H7 (cell line): ENCODE data around the gene FOXL2. TPM values are rescaled to one million over a fixed set of nuclear protein-coding genes. Genes with fewer than 3 reads are reported as not detected.

Source experiments
- DNase-seq: peaks from one replicate; pipeline ENCODE4 v3.0.0; 2012
- H3K27me3 ChIP-seq: 2 replicates; pipeline ENCODE4 v1.6.0; 2011; ENCODE audit warnings: mild to moderate bottlenecking, low read length; ENCODE audit not compliant: control insufficient read depth, insufficient read depth
- H3K36me3 ChIP-seq: replicated peaks from 2 replicates; pipeline ENCODE4 v1.5.1; 2011; ENCODE audit warnings: low read length; ENCODE audit not compliant: control insufficient read depth, insufficient read depth
- H3K4me3 ChIP-seq: 2 replicates; pipeline ENCODE4 v1.5.1; 2011; ENCODE audit warnings: low read depth, mild to moderate bottlenecking, control low read depth, low read length, moderate library complexity; ENCODE audit not compliant: insufficient read depth
- total RNA-seq: library from RNA; depleted of rRNA; stranded (reverse); fragments of >200 nt; shearing (Covaris generic); gene quantifications from 2 replicates; pipeline ENCODE4 v1.2.3, GENCODE V29; 2014

Gene FOXL2
- total RNA-seq, 1 experiment from 2014 or later: 1.6 TPM

DNA sequence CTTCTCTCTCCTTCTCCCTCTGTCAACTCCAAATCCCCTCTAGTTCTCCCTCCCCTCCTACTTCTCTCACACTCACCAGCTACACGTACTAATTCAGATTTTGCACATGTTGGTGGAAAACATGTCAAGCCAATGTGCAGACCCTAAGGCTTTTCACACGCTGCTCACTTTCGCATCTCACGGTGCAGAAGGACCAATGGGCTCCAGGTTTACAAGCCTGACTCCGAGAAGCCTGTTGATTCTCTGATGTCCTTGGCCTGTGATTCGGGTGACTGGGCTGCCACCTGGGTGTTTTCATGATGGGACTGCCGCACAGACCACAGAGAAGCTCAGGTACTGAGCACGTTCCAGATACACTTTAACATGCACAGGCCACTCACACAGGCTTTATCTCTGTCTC lies 3.8 kb upstream of the FOXL2 start:
- no peak for DNase-seq
- H3K36me3 ChIP-seq: no peaks in the 10 kb centered on the region
- peaks cover 68% of the 10 kb centered on the region for H3K27me3 ChIP-seq
- H3K4me3 ChIP-seq: peak overlapping the region; percentile 31; the same call in 1 of the 2 replicates

DNA sequence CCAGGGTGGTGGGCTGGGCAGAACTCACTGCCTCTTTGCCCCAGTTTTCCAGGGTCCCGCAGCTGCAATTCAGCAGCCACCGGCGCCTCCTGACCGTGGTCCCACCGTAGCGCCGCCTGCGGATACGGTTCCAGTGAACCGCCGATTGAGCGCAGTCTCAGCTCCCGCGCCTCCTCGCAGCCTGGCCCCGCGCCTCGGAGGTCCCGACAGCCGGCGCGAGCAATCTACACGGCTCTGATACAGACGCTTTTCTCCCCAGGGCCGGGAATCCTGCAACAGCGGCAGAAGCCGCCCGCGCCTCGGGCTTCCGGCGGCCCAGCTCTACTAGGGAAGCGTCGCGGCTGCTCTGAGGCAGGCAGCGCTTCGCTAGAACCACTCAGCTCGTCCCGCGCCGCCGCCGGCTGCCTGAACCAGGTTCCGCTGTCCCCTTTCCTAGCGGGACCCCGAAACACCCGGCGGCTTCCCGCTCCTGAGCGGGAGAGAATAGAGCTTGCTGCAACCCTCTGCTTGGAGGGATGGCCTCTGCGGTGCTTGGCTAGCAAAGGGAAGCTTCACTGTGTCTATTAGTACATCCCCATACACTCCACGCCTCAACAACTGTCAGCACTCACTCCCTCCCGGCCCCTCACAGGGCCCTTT lies 3.2 kb upstream of the FOXL2 start:
- peaks cover 73% of the 10 kb centered on the region for H3K27me3 ChIP-seq
- peak overlapping the region; percentile 31 for H3K4me3 ChIP-seq
- DNase-seq: peak; percentile 81
- H3K36me3 ChIP-seq: no peaks in the 10 kb centered on the region

DNA sequence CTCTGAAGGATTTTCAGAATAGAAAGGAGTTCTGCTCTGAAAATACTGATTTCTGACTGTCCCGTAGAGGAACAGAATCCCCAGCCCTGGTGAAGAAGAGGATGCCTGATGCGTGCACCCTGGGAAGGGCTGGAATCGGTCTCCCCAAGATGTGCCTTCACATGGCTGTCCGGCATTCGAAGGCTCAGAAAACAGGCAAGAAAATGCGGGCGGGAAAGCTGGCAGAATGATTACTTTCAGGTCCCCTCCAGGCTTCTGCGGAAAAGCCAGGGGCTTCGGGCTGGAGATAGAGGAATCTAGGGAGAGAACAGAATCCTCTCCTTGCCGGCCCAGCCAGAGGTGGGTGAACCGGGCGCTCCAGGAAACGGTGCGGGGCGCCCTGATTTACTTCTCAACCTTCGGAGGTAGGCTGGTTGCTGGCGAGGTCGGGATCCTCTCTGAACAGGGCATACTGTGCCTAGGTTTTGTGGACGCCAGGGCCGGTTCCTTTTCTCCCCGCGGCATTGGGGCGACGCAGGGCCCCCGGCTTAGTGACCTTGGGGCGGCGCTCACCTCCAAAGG lies 2.6 kb upstream of the FOXL2 start:
- Histone ChIP-seq H3K27me3 (peaks cover 75% of the 10 kb centered on the region), H3K36me3 (no peaks in the 10 kb centered on the region), H3K4me3 (peak overlapping the region; percentile 31; the same call in 1 of the 2 replicates)
- peak; percentile 67 for DNase-seq

DNA sequence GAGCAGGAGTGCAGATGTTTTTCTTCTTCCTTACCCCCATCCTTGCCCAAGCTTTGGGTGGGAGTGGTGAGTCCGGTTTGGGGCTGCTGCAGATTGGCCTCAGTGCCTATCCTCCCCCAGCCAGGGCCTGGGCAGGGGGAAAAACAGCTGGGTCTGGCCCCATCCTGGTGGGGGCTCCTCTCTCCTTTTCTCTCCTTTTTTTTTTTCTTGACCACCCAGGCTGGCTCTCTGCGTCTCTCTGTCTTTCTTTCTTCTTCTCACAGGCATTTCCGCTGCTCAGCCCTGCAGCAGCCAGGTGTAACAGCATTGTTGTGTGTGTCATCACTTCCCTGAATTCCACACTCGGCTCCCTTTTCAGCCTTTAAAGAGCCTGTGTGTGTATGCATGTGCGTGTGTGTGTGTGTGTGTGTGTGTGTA lies 2.1 kb upstream of the FOXL2 start:
- H3K4me3 ChIP-seq: no peak overlapping the region
- peak; percentile 74 for DNase-seq
- H3K36me3 ChIP-seq: no peaks in the 10 kb centered on the region
- peaks cover 80% of the 10 kb centered on the region for H3K27me3 ChIP-seq

DNA sequence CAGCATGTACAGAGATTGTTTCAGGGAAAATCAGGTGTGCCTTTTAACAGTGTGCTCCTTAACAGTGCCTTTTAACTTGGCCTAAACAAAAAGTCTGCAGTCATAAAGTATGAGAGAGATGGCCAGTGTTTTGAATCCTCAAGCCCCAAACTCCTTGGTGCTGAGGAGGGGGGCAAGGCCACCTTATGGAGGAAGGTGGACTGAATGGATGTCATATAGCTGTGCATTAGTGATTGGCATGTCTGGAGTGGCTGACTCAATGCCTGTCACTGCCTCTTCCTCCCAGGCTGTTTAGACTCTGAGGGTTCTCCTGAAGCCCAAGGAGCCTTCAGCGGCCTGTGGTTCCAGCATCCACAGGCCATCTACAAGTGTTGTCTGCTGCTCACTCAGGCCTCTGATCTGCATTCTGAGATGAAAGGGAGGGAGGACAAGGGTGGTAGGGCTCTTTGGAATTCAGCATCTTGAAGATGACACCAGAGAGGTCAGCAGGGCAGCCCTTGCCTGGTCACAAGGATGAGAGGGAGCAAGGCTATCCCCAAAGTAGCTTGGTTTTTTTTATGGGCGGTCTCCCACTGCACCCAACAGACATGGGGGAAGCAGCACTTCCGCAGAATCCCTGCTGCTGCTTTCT lies 1.5 kb upstream of the FOXL2 start:
- peak; percentile 61 for DNase-seq
- Histone ChIP-seq H3K27me3 (peaks cover 85% of the 10 kb centered on the region), H3K4me3 (no peak overlapping the region), H3K36me3 (no peaks in the 10 kb centered on the region)

DNA sequence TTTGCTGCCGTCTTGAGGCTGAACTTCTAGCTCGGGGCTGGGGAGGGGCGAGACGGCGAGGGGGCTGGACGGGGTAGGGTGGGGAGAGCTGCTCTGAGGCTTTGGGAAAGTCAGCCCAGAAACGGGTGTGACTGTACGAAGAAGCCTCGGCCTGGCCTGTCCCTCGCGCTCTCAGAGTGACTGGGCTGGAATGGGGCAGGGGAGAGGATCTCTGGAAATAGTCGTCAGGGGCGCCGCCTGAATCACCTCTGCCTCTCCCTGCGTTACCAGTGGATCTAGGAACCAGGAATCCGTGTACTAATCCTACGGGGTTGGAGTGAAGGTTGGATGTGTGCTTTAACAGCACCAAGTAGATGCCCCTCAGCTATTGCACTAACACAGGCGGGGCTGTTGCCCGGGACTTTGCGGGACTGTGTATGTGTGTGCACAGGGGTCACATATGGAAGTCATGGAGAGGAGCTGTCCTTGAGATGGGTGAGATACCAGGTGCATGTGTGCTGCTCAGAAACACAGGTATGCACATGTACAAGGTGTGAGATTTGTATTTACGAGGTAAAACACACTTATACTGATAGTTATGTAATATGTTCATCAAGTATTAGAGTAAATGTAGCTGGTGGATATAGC lies 671 bp upstream of the FOXL2 start:
- Histone ChIP-seq H3K36me3 (no peaks in the 10 kb centered on the region), H3K4me3 (peak overlapping the region; percentile 55)
- DNase-seq: no peak

DNA sequence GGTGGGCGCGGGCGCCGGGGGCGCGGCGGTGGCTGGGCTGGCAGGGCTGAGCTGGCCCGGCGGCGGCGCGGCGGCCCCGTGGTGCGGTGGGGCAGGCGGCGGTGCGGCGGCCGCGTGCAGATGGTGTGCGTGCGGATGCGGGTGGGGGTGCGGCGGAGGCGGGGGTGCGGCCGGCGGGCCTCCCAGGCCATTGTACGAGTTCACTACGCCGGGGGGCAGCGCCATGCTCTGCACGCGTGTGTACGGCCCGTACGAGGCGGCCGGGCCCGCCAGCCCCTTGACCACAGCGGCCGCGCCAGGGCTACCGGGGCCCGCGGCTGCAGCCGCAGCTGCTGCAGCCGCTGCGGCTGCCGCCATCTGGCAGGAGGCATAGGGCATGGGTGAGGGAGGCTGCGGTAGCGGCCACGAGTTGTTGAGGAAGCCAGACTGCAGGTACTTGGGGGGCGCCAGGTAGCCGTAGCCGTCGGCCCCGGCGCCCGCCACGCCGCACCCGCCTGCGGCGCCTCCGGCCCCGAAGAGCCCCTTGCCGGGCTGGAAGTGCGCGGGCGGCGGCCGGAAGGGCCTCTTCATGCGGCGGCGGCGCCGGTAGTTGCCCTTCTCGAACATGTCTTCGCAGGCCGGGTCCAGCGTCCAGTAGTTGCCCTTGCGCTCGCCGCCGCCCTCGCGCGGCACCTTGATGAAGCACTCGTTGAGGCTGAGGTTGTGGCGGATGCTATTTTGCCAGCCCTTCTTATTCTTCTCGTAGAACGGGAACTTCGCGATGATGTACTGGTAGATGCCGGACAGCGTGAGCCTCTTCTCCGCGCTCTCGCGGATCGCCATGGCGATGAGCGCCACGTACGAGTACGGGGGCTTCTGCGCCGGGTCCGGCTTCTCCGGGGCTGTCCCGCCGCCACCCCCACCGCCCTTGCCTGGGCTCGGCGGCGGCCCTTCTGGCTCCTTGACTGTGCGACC lies 951 bp downstream of the FOXL2 start:
- peak; percentile 78 for DNase-seq

More for the DNA sequence above, 671 bp upstream of the FOXL2 start:
- peaks cover 94% of the 10 kb centered on the region for H3K27me3 ChIP-seq

DNA sequence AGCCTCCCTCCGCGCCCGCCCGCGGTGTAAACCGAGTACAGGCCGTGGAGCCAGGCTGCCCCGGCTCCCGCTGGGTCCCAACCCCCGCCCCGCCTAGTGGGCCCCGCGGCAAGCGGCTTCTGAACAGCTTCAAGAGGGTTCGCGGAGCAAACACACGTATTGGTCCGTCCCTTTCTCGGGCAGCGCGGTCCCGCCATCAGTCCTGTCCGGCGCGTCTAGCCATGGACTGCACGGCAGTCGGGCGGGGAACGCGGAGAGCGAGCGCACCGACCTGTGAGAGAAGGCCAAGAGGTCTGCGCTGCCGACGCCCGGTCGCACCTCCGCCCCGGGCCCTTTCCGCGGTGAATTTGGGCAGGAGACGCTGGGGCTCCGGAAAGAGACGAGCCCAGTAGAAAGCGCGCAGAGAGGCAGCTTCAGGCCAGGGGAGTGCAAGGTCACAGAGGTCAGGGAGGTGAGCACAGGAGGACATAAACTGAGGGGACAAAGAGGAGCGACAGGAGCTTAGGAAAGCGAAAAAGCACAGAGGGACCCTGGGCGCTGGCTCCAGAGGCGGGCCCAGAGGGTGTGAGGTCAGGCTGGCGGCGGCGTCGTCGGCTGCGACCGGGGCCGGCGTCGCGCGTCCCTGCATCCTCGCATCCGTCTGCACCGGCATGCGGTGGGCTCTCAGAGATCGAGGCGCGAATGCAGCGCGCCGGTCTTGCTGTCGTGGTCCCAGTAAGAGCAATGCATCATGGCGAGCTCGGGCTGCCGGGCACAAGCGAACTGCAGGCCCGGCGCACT lies 1.8 kb downstream of the FOXL2 start:
- peaks cover 98% of the 10 kb centered on the region for H3K27me3 ChIP-seq
- H3K36me3 ChIP-seq: no peaks in the 10 kb centered on the region
- H3K4me3 ChIP-seq: peak overlapping the region; percentile 35
- peak; percentile 83 for DNase-seq

More for the DNA sequence above, 951 bp downstream of the FOXL2 start:
- Histone ChIP-seq H3K36me3 (no peaks in the 10 kb centered on the region), H3K27me3 (peaks cover 98% of the 10 kb centered on the region), H3K4me3 (peak overlapping the region; percentile 55)

DNA sequence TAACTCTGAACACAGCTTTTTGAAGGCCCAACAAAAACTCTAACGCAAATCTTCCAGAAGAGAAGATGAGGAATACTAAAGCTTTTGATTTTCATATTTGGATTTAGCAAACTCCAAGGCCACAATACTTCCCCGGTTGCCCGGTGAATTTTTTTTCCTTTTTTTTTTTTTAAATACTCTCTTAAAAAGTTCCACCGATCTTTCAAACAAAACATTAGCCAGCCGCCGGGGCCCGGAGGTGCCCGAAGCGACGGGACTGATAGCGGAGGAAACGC lies 2.3 kb downstream of the FOXL2 start:
- Histone ChIP-seq H3K4me3 (peak overlapping the region; percentile 35), H3K27me3 (peaks cover 98% of the 10 kb centered on the region), H3K36me3 (no peaks in the 10 kb centered on the region)
- DNase-seq: no peak

DNA sequence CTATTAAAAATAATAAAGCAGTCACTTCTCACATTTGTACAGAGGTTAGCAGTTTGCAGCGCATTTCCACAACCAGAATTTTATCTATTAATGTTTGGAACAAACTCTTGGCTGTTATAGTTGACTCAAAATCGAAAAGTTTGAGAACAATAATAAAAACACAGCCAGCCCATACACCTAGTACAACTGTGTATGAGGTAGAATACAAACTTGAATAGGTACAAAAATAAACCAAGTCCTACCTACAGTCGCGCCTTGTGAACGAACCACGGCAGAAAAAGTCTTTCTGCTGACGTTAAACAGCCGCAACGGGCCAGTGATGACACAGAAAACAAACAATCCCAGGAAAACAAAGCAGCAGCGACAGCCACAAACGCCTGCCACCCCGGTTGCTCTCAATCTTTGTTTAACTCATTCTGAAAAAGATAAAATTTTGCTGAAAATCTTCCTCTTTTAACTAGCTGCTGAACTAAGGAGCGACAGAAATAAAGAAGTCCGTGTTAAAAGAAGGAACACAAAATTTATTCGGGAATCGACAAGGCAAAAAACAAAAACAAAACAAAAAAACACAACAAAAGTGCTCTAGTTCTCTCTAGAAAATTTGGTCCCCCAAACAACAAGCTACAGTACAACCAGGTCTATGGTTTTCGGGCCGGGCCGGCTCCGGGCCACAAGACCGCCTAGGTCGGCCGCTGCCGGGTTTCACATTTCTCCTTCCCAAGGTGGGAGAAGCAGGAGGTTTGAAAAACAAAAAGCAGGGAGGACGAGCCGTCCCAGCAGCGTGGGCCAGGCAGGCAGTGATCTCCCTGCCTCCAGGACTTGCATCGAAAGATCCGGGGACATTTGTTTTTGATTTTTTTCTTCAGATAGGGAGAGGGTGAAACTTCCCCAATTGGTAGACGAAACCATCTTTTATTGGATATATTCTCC lies 2.9 kb downstream of the FOXL2 start:
- Histone ChIP-seq H3K27me3 (peaks cover 99% of the 10 kb centered on the region), H3K4me3 (peak overlapping the region; percentile 2; the same call in 1 of the 2 replicates), H3K36me3 (no peaks in the 10 kb centered on the region)
- peak; percentile 78 for DNase-seq

DNA sequence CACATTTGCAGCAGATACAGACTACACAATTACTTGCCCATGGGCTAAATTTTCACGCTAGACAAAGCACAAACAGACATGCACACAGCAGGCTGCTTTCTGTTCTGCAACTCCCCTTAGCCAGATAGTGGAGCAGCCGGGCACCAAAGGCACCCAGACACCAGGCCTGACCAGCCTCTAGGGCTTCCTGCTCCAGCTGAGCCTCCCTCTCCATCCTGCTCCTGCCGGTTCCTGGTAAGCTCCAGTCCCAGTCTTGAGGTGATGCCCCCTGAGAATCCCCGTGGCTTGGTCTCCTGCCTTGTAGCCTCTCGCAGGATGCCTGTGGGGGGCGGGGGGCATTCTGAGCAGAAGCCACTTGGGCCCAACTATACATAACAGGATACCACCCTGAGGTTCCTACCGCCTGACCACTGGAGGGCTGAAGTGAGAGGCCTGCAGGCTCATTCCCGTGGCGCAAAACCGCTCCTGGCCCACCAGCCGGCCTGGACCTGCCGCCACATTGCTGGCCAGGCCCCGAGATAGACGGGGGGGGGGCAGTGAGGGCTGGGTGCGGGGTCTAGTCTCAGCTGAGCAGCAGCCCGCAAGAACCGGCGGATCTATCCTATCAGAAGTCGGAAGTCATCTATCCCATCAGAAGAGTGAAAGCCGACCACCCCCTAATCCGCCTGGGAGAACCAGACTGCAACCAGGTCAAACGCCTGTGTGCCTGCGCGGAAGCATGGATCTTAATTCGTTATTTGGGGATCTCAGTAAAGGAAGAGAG lies 3.9 kb downstream of the FOXL2 start:
- H3K4me3 ChIP-seq: no peak overlapping the region

DNA sequence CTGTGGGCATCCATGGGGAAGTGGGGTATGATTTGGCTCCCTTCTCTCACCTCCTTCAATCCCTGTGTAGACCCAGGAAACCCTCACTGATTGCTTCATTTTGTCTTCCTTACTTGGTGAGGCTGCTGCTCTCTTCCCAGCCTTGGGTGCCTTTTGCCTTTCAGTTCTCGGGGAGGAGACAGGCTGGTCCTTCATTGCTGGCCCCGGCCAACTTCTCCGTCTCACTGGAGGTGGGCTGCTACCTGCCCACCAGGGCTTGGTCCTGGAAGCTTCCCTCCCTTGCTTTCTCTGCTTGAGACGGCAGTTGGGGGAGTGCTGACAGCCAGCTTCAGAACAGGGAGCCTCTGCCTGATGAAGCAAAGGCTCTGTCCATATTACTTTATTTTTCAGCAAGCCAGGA lies 4.7 kb downstream of the FOXL2 start:
- DNase-seq: no peak
- Histone ChIP-seq H3K27me3 (peaks cover 99% of the 10 kb centered on the region), H3K36me3 (no peaks in the 10 kb centered on the region), H3K4me3 (no peak overlapping the region)

More for the DNA sequence above, 3.9 kb downstream of the FOXL2 start:
- Histone ChIP-seq H3K27me3 (peaks cover 99% of the 10 kb centered on the region), H3K36me3 (no peaks in the 10 kb centered on the region)
- DNase-seq: peak; percentile 73
